Tibial artery (tissue), 4 donors: ENCODE measurements around the gene CERS5.
A peak's percentile ranks its signal among the peaks of the same experiment; 100 is the strongest.

Experiments
- DNase-seq, 2 donors: peaks; one replicate each; pipeline ENCODE4 v3.0.0-alpha.2; 2019
- H3K27ac ChIP-seq, 2 donors: fragments of 200-600 bp; sonication (generic) in 1 of 2; 1 replicate in 1 of 2; 2 replicates in 1 of 2; pipeline ENCODE4 v1.5.1; 2018 to 2019; ENCODE audit warnings: mild to moderate bottlenecking in 1 of 2
- H3K27me3 ChIP-seq, 2 donors: fragments of 200-600 bp; sonication (generic) in 1 of 2; one replicate each; pipeline versions ENCODE4 v1.5.1 to v1.6.0; 2016 to 2019
- H3K36me3 ChIP-seq, 3 donors: fragments of 200-600 bp; sonication (generic) in 2 of 3; one replicate each; pipeline ENCODE4 v1.5.1; 2016 to 2019; ENCODE audit warnings: mild to moderate bottlenecking in 2 of 3
- H3K4me1 ChIP-seq, 4 donors: fragments of 200-600 bp; sonication (generic) in 2 of 4; 1 replicate in 3 of 4; 2 replicates in 1 of 4; pipeline ENCODE4 v1.5.1; 2016 to 2019
- H3K4me3 ChIP-seq, 2 donors: fragments of 200-600 bp; sonication (generic) in 1 of 2; 1 replicate in 1 of 2; 2 replicates in 1 of 2; pipeline ENCODE4 v1.5.1; 2018 to 2019; ENCODE audit warnings: mild to moderate bottlenecking in 2 of 2
- H3K9me3 ChIP-seq, 3 donors: fragments of 200-600 bp; sonication (generic) in 1 of 3; one replicate each; pipeline ENCODE4 v1.5.1; 2016 to 2019
- CTCF ChIP-seq, 2 experiments: fragments of 200-600 bp in 1 of 2; fragments of 450-650 bp in 1 of 2; IDR thresholded peaks; one replicate each; pipeline ENCODE4 v1.5.1; 2017 to 2019; ENCODE audit warnings: antibody characterized with exemption in 2 of 2, mild to moderate bottlenecking in 1 of 2, moderate library complexity in 1 of 2
- intact Hi-C: fragments of 100-400 bp; cut with DNase I; formaldehyde crosslinking; loops from one replicate; pipeline ENCODE4 v1.15.0; 2023; ENCODE audit warnings: low total_unique reads

CERS5 gene, protein sequence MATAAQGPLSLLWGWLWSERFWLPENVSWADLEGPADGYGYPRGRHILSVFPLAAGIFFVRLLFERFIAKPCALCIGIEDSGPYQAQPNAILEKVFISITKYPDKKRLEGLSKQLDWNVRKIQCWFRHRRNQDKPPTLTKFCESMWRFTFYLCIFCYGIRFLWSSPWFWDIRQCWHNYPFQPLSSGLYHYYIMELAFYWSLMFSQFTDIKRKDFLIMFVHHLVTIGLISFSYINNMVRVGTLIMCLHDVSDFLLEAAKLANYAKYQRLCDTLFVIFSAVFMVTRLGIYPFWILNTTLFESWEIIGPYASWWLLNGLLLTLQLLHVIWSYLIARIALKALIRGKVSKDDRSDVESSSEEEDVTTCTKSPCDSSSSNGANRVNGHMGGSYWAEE

GRCh38 chr12:50167049-50167828 lies at the start of gene CERS5:
TSS of gene CERS5 (minus strand) at chr12:50167369. CDS start at chr12:50167297, 72 bp downstream.
- Histone ChIP-seq H3K27me3 (no peaks in the 10 kb centered on the region), H3K4me3 (peak within 1 kb of the TSS; percentile 92 to 98), H3K9me3 (no peaks in the 10 kb centered on the region), H3K36me3 (no peaks in the 10 kb centered on the region), H3K27ac (peak within 1 kb of the TSS; percentile 96 to 98), H3K4me1 (peaks cover 0 to 36% (median 12%) of the 10 kb centered on the region in 4 donors)
- intact Hi-C loops: loop anchor here (5.0 kb wide), 1 partner anchor 55 kb away; the partner anchor contains the start of gene COX14
- TF ChIP-seq CTCF (IDR thresholded peaks at IDR 0.05): peak in 1 of 2 experiments; percentile 45
- DNase-seq: peak; percentile 99 to 100

GRCh38 chr12:50215033-50215432 lies 47.9 kb upstream of the CERS5 start:
- no peak for DNase-seq
- Histone ChIP-seq H3K9me3 (no peaks in the 10 kb centered on the region), H3K27me3 (no peaks in the 10 kb centered on the region), H3K36me3 (peaks cover 0 to 8% (median 6%) of the 10 kb centered on the region in 3 donors), H3K4me3 (no peak overlapping the region), H3K27ac (no peak overlapping the region), H3K4me1 (peaks cover 0 to 61% (median 29%) of the 10 kb centered on the region in 4 donors)
- intact Hi-C loops: no loop called here
- no peak for TF ChIP-seq CTCF (IDR thresholded peaks at IDR 0.05)

- Histone ChIP-seq H3K9me3 (no peaks in the 10 kb centered on the region), H3K36me3 (peaks cover 0 to 8% (median 6%) of the 10 kb centered on the region in 3 donors), H3K27me3 (no peaks in the 10 kb centered on the region), H3K4me1 (peaks cover 0 to 51% (median 19%) of the 10 kb centered on the region in 4 donors), H3K27ac (no peak overlapping the region), H3K4me3 (no peak overlapping the region)
- no peak for DNase-seq
- no peak for TF ChIP-seq CTCF (IDR thresholded peaks at IDR 0.05)
- intact Hi-C loops: no loop called here
Observed at GRCh38 chr12:50214018-50214417, 46.8 kb upstream of the CERS5 start.

GRCh38 chr12:50213439-50213838 lies 46.3 kb upstream of the CERS5 start:
- DNase-seq: no peak
- no peak overlapping the region for H3K27ac ChIP-seq
- H3K36me3 ChIP-seq: peaks cover 0 to 9% (median 6%) of the 10 kb centered on the region in 3 donors
- H3K9me3 ChIP-seq: no peaks in the 10 kb centered on the region
- H3K27me3 ChIP-seq: no peaks in the 10 kb centered on the region
- no peak for TF ChIP-seq CTCF (IDR thresholded peaks at IDR 0.05)
- peaks cover 0 to 47% (median 15%) of the 10 kb centered on the region in 4 donors for H3K4me1 ChIP-seq
- intact Hi-C loops: no loop called here
- H3K4me3 ChIP-seq: no peak overlapping the region

DNA sequence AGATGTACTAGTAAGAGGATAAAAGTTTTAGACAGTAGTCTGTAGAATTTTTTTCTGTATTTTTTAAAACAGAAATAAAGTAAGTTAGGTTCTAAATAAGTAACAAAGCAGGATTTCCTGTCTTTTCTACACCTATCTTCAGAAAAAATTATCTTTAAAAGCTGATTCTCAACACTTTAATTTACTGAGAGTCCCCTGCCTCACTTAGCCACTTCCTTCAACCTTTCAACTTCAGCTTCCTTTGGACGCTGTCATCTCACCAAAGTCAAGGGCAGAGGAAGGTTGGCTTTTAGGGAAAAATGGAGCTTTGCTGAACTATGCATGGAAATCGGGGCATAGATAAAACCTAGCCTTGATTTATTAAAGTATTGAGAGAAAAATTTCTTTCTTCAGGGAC lies 44.9 kb upstream of the CERS5 start:
- peaks cover 0 to 37% (median 12%) of the 10 kb centered on the region in 4 donors for H3K4me1 ChIP-seq
- no peak for TF ChIP-seq CTCF (IDR thresholded peaks at IDR 0.05)
- no peaks in the 10 kb centered on the region for H3K9me3 ChIP-seq
- DNase-seq: no peak
- peaks cover 0 to 10% (median 8%) of the 10 kb centered on the region in 3 donors for H3K36me3 ChIP-seq
- H3K27me3 ChIP-seq: no peaks in the 10 kb centered on the region
- peak overlapping the region in 1 of 2 donors; percentile 43 for H3K27ac ChIP-seq
- no peak overlapping the region for H3K4me3 ChIP-seq
- intact Hi-C loops: no loop called here
